Diencephalon (tissue), 1 donor: ENCODE measurements around the gene ZDHHC6. TPM values are rescaled to one million over a fixed set of nuclear protein-coding genes. Genes with fewer than 3 reads are reported as not detected.

Experiments used
- total RNA-seq: library from RNA; depleted of rRNA; stranded (reverse); fragments of >200 nt; gene quantifications from one replicate; pipeline ENCODE4 v1.2.3, GENCODE V29; 2014

The ZDHHC6 gene
- 28.6 TPM for total RNA-seq

GRCh38 chr10:112446855-112447619 is at the start of gene ZDHHC6, which contains the start of gene VTI1A:
Gene ZDHHC6 (minus strand): TSS chr10:112446914. CDS start chr10:112445436, 1,478 bp downstream.
Gene VTI1A (plus strand): TSS chr10:112447215. CDS start chr10:112447374, 159 bp downstream.

Other genes starting within 250 kb of the ZDHHC6 start
- gene TECTB, start 163.5 kb downstream of the ZDHHC6 start, total RNA-seq, result 0.23 TPM
- gene ACSL5, start 72.8 kb downstream of the ZDHHC6 start, total RNA-seq, result 2.3 TPM
- 66.0 TPM for gene VTI1A, start 301 bp upstream of the ZDHHC6 start, total RNA-seq